ENCODE measurements around the gene MRPL24. TPM values are rescaled to one million over a fixed set of nuclear protein-coding genes. Genes with fewer than 3 reads are reported as not detected.
"Not testable (repeated sequence)": the region's sequence is repeated elsewhere in the genome, so short reads cannot be mapped to it uniquely, and the experiment has no call there.

Gene MRPL24
- total and polyA plus RNA-seq, 9 of the 15 experiments (the other 6 are each of a cell fraction or from before 2014, with no cell fraction given), result 74.3 to 267 (median 113) TPM

DNA sequence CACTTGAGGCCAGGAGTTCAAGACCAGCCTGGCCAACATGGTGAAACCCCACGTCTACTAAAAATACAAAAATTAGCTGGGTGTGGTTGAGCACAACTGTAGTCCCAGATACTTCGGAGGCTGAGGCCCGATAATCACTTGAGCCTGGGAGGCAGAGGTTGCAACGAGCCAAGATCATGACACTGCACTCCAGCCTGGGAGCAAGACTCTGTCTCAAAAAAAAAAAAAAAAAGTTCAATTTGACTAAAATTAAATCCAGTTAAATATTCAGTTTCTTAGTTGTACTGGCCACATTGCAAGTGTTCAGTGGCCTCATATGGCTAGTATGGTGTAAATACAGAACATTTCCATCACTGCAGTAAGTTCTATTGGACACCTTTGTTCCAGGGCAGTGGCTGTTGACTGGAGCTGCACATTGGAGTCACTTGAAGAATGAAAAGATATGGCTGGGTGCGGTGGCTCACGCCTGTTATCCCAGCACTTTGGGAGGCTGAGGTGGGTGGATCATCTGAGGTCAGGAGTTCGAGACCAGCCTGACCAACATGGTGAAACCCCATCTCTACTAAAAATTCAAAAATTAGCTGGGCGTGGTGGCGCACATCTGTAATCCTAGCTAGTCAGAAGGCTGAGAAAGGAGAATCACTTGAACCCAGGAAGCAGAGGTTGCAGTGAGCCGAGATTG is 16.8 kb upstream of the MRPL24 start:
- H3K9me1 ChIP-seq (ENCODE audit: control insufficient read depth, insufficient read depth, low read length); in situ Hi-C loops (cut with MboI); H3K27me3 ChIP-seq (ENCODE audit: control insufficient read depth in 2 of 2, insufficient read depth in 2 of 2, low read length in 2 of 2); H3K36me3 ChIP-seq (ENCODE audit: control insufficient read depth, insufficient read depth, low read length); intact Hi-C loops (cut with micrococcal nuclease); CTCF ChIA-PET (ENCODE audit: low intra/inter-chr PET ratio); H4K20me1 ChIP-seq (replicated peaks; ENCODE audit: control insufficient read depth, insufficient read depth, low read length); H3K9me3 ChIP-seq (replicated peaks; ENCODE audit: control insufficient read depth, insufficient read depth, low read depth, low read length); H3K4me3 ChIP-seq; BruUV-seq (replicated peaks); TF ChIP-seq MYNN (CRISPR knock-in tag; IDR thresholded peaks at IDR 0.05): not testable (repeated sequence)
- peaks cover 20% of the 10 kb centered on the region for H3K79me2 ChIP-seq (ENCODE audit: control insufficient read depth, insufficient read depth, low read length)
- ATAC-seq (peak; percentile 63), FAIRE-seq (peak; percentile 83), DNase-seq (ENCODE audit: extremely low read depth in 1 of 4, low spot score in 3 of 4) (peak in 1 of 4 experiments; percentile 85)
- 22% methylated on average over 9 of the region's 10 CpGs for WGBS (ENCODE audit: insufficient coverage, low coverage, missing lambda C conversion rate)
- peak overlapping the region in 1 of 2 experiments; percentile 27; a peak in 1 of 4 replicates for H3K9ac ChIP-seq (ENCODE audit: insufficient read depth in 1 of 2, low read depth in 2 of 2, low read length in 2 of 2)
- peak overlapping the region; percentile 34; the same call in 1 of the 2 replicates for H2AFZ ChIP-seq (ENCODE audit: low read depth, low read length)
- H3K27ac ChIP-seq (ENCODE audit: extremely low read depth, low read depth, low read length), result peak overlapping the region; percentile 71
- POLR2A ChIA-PET, result interaction anchor here (0.6 to 4.6 kb wide), 7 partner anchors 8 to 237 kb away, joined by 3 to 27 read pairs (median 3); partner anchors contain the start of gene PRCC
- H3K4me2 ChIP-seq (ENCODE audit: insufficient read depth, low read length), result peak overlapping the region; percentile 36; the same call in 1 of the 2 replicates
- H3K4me1 ChIP-seq (replicated peaks in 1 of 2; ENCODE audit: control insufficient read depth in 2 of 2, insufficient read depth in 2 of 2, low read length in 2 of 2), result peaks cover 35 to 42% of the 10 kb centered on the region in 2 experiments; a peak in 4 of 5 replicates
- peak; percentile 77; the same call in 1 of the 2 replicates for TF ChIP-seq BCOR (IDR thresholded peaks at IDR 0.05)
- peak; percentile 19 to 74; a peak in 3 of 4 replicates for TF ChIP-seq KDM1A (IDR thresholded peaks at IDR 0.05)
- TF ChIP-seq CXXC5 (CRISPR knock-in tag; IDR thresholded peaks at IDR 0.05), result peak; percentile 24; the same call in 1 of the 2 replicates
- peak; percentile 81 for TF ChIP-seq TBP (optimal IDR thresholded peaks at IDR 0.05; ENCODE audit: low read depth, low read length)
- TF ChIP-seq TRIM24 (IDR thresholded peaks at IDR 0.05), result peak in 1 of 2 experiments; percentile 3; a peak in 1 of 4 replicates
- 0 out of 2 replicates have a peak, but pooled peaks have one; percentile 17 for TF ChIP-seq MYNN (IDR thresholded peaks at IDR 0.05)
- peak; percentile 73 for TF ChIP-seq EGR1 (conservative IDR thresholded peaks at IDR 0.05)
- TF ChIP-seq ZNF316 (IDR thresholded peaks at IDR 0.05), result peak; percentile 71
- TF ChIP-seq, protein P1, sequence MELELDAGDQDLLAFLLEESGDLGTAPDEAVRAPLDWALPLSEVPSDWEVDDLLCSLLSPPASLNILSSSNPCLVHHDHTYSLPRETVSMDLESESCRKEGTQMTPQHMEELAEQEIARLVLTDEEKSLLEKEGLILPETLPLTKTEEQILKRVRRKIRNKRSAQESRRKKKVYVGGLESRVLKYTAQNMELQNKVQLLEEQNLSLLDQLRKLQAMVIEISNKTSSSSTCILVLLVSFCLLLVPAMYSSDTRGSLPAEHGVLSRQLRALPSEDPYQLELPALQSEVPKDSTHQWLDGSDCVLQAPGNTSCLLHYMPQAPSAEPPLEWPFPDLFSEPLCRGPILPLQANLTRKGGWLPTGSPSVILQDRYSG (tag; conservative IDR thresholded peaks at IDR 0.05; ENCODE audit: low read depth), result 0 out of 2 replicates have a peak, but pooled peaks have one; percentile 41
- TF ChIP-seq NRF1 (conservative IDR thresholded peaks at IDR 0.05 in 1 of 2, IDR thresholded peaks at IDR 0.05 in 1 of 2), result 0 out of 4 replicates have a peak, but pooled peaks of 1 of the 2 experiments have one; percentile 23
- 0 out of 2 replicates have a peak, but pooled peaks have one; percentile 10 for TF ChIP-seq ZKSCAN8 (CRISPR knock-in tag; IDR thresholded peaks at IDR 0.05)
- 0 out of 2 replicates have a peak, but pooled peaks have one; percentile 20 for TF ChIP-seq POLR2H (tag; IDR thresholded peaks at IDR 0.05; ENCODE audit: low read depth)
- peak; percentile 54 for TF ChIP-seq ADNP (tag; IDR thresholded peaks at IDR 0.05)
- peak; percentile 40; the same call in 1 of the 2 replicates for TF ChIP-seq SMARCE1 (IDR thresholded peaks at IDR 0.05)
- peak; percentile 51 for TF ChIP-seq TCF3 (CRISPR knock-in tag; IDR thresholded peaks at IDR 0.05)
- peak; percentile 38; the same call in 1 of the 2 replicates for TF ChIP-seq KAT7 (CRISPR knock-in tag; IDR thresholded peaks at IDR 0.05; ENCODE audit: borderline replicate concordance)
- peak; percentile 40; the same call in 1 of the 2 replicates for TF ChIP-seq TAL1 (IDR thresholded peaks at IDR 0.05)
- TF ChIP-seq DPF2 (IDR thresholded peaks at IDR 0.05), result peak; percentile 83
- TF ChIP-seq ZNF263 (CRISPR knock-in tag; IDR thresholded peaks at IDR 0.05; ENCODE audit: borderline replicate concordance), result peak; percentile 50; the same call in 1 of the 2 replicates
- peak; percentile 63 for TF ChIP-seq CBFA2T3 (IDR thresholded peaks at IDR 0.05)
- peak; percentile 40; the same call in 1 of the 2 replicates for TF ChIP-seq EP400 (IDR thresholded peaks at IDR 0.05)
- TF ChIP-seq POLR3A (IDR thresholded peaks at IDR 0.05; ENCODE audit: borderline replicate concordance, extremely low read depth, insufficient read depth, insufficient read length), result peak; percentile 26
- 0 out of 2 replicates have a peak, but pooled peaks have one; percentile 13 for TF ChIP-seq RAD51 (IDR thresholded peaks at IDR 0.05; ENCODE audit: borderline replicate concordance, low read depth)
- peak; percentile 29; the same call in 1 of the 2 replicates for TF ChIP-seq TRIM28 (IDR thresholded peaks at IDR 0.05)
- TF ChIP-seq C11orf30 (IDR thresholded peaks at IDR 0.05; ENCODE audit: low read depth), result peak; percentile 75
